Measurements from ENCODE around the gene RASSF1.

- TF ChIP-seq CTCF (IDR thresholded peaks at IDR 0.05) (no peak), POLR2A (IDR thresholded peaks at IDR 0.05) (no peak), EP300 (IDR thresholded peaks at IDR 0.05) (no peak)
These were observed 45.1 kb upstream of the RASSF1 start for GRCh38 chr3:50385754-50386153.

Data from ovary (tissue), 3 donors.